Hematopoietic multipotent progenitor cell treated with erythropoietin and hydrocortisone succinate and interleukin-3 and kit ligand, for 15 days (in vitro differentiated cells): ENCODE data around the gene ZG16B.

Experiments
- DNase-seq: peaks from one replicate; pipeline ENCODE4 v3.0.0-alpha.2; 2015; ENCODE audit warnings: low spot score

The ZG16B gene

DNA sequence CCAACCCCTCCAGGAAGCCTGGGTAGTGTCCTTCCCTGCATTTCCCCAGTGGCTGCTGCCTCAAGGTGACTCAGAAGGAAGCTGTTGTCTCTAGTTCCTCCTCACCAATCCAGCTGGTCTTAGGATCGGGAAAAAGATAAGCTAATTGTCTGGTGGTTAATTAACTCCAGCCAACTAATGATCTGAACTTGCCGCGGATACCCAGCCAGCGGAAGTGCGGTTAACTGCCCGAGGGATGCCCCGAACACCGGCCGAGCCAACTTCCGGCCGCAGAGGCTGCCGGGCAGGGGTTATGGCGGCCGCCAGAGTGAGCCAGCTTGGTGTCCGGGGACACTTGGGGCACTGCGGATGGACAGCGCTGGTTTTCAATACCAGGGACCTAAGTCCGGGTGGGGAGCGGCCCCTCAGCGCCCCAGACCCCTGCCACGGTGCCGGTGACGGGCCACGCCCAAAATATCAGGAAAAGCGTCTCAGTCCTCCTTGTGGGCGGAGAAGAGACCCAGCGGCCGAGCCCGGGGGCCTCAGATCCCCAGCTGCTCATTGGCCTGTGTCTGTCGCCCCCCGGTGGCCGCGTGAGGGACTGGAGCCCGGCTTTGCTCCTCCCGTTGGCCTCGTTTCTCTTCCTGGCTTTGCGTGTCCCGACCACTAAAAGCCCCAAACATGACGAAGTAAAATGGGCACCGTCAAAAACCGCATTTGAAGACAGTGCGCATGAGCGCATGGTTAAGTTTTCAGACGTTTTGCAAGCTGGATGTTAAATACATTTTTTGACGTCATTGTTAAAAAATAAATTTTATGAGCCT, 38.1 kb downstream of the ZG16B start:
- peak; percentile 88 for DNase-seq

DNA sequence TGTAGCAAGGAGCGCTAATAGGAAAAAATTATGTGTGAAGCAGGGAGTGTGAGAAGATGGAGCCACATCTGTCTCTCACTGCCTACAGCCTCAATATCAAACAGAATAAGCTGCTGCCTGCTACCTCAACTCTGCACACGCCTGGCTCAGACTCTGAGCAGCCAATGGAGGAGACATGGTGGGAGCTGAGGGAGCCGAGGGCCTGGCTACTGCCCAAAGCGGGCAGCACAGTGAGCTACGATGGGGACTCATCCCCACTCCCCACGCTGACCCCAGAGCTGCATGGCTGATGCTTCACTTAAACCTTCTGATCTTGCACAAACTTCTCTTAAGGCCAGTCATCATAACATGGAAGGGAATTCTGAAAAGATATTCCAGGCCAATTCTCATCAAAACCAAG, 41.8 kb downstream of the ZG16B start:
- DNase-seq: no peak

DNA sequence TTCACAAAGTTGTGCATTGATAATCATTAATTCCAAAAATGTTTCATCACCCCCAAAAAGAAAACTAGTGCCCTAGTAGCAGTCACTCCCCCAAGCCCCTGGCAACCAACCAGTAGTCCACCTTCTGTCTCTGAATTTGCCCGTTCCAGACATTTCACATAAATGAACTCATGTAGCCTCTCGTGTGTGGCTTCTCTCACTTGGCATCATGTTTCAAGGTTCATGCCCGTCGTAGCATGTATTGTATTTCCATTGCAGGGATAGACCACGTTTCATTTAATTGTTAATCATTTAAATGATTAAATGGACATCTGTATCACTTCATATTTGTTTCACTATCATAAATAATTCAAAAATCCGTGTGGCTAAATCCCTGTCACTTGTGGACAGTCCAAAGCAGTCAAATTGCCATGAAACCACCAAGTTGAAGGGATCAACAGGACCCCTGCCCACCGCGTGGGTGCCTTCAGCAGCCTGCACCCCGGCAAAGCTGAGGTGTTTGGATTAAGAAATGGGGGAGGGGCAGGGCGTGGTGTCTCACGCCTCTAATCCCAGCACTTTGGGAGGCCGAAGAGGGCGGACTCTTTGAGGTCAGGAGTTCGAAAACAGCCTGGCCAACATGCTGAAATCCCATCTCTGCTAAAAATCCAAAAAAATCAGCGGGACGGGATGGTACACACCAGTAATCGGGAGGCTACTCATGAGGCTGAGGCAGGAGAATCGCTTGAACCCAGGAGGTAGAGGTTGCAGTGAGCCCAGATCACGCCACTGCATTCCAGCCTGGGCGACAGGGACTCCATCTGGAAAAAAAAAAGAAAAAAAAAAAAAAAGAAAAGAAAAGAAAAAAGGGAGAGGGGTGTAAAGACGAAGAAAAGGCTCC, 44.2 kb downstream of the ZG16B start:
- DNase-seq: no peak

DNA sequence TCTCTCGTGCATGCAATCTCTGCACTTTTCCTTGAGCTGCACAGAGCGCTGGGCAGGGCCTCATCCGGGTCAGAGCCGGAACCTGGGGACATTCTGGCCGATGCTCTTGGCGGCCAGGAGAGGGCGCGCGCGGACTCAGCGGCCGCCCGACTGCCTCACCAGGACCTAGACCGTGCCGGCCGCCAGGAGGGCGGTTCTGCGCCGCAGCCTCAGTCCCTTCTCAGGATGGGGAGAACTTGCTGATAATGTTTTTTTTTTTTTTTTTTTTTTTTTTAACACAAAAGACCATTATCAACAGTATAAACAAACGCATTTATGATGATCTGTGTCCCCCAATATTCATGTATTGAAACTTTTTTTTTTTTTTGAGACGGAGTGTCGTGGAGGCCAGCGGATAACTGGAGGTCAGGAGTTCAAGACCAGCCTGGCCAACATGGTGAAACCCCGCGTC, 44.8 kb downstream of the ZG16B start:
- DNase-seq: peak; percentile 82

DNA sequence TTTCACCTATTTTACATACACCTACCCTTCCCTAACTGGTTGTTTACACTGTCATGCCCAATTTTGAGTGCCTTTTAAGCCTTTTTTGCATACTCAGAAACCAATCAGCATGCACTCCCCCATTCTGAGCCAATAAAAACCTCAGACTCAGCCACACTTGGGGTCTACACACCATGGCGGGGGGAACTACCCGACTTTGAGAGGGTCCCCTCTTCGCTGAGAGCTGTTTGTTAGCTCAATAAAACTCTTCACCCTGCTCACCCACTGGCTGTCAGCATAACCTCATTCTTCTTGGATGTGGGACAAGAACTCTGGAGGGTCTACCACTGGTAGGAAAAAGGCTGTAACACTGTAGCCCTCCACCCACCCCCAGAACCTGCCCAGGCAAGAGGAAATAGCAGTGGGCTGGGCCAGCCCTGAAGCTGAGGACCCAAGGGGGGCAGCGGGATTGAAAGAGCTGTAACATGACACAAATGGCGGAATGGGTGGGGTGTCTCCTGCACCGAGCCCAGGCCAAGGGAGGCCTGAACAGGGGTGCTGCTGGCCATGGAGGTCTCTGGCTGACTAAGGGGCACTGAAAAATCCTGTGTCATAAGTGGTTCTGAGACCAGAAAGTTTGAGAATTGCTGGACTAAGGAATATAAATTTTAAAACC, 49.9 kb downstream of the ZG16B start:
- no peak for DNase-seq
